Activated naive CD4-positive, alpha-beta T cell treated with anti-CD3 and anti-CD28 coated beads, Interleukin-2, amount 10 ng/mL, durations not matched to agents 7 days and 5 days (primary cell): Measurements from ENCODE around the gene MCF2L2.
A peak's percentile ranks its signal among the peaks of the same experiment; 100 is the strongest.
"Not testable (repeated sequence)": the region's sequence is repeated elsewhere in the genome, so short reads cannot be mapped to it uniquely, and the experiment has no call there.

Experiments
- CTCF ChIA-PET: fragments of 350-600 bp; sonication (Branson Sonifier 250); formaldehyde crosslinking; loops from one replicate; lab custom pipeline; 2021; ENCODE audit warnings: antibody characterized with exemption; lab: Charles Lee
- DNase-seq: peaks from one replicate; pipeline ENCODE4 v3.0.0-alpha.2; 2020
- H3K27ac Mint-ChIP-seq: one replicate; pipeline ENCODE4 v1.8.0; 2021; ENCODE audit warnings: mild to moderate bottlenecking, moderate library complexity, mixed read lengths
- H3K27me3 Mint-ChIP-seq: one replicate; pipeline ENCODE4 v1.8.0; 2021; ENCODE audit warnings: mild to moderate bottlenecking, mixed read lengths
- H3K36me3 Mint-ChIP-seq: one replicate; pipeline ENCODE4 v1.8.0; 2021; ENCODE audit warnings: mixed read lengths
- H3K4me1 Mint-ChIP-seq: one replicate; pipeline ENCODE4 v1.8.0; 2021; ENCODE audit warnings: mixed read lengths
- H3K4me3 Mint-ChIP-seq: one replicate; pipeline ENCODE4 v1.8.0; 2021; ENCODE audit warnings: mild to moderate bottlenecking, moderate library complexity, mixed read lengths
- H3K9me3 Mint-ChIP-seq: one replicate; pipeline ENCODE4 v1.8.0; 2021; ENCODE audit warnings: mixed read lengths

The MCF2L2 gene

DNA sequence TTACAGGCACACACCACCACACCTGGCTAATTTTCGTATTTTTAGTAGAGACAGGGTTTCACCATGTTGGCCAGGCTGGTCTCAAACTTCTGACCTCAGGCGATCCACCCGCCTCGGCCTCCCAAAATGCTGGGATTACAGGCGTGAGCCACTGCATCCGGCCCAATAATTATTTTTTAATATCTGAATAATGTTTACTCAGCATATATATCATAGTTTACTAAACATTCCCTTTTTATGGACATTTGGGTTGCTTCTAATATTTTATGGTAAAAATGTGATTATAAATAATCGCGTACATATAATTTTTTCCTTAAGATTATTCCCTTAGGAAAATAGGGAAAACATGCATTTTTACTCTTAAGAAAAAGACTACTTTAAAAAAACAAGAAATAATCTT is 198.2 kb downstream of the MCF2L2 start:
- H3K36me3 Mint-ChIP-seq, DNase-seq, H3K9me3 Mint-ChIP-seq, H3K4me1 Mint-ChIP-seq, H3K27ac Mint-ChIP-seq, H3K4me3 Mint-ChIP-seq, CTCF ChIA-PET, H3K27me3 Mint-ChIP-seq: not testable (repeated sequence)

DNA sequence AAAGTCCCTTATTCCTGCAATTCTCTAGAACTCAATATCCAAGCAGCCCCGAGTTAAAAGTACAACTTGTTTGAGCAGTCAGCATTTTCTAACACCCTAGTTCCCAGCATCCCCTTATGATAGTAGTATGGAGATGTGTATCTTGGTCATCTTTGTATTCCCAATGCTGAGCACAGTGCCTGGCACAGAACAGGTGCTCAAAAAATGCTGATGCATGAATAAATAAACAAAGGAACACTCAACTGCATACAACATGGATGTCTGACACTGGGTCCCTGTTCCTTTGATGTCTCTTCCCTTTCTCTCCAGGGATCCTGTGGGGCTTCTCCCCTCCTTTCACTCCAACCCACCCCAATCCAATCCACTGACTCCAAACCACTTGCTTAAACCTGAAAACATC is 199.2 kb downstream of the MCF2L2 start:
- Mint-ChIP-seq H3K9me3 (no peaks in the 10 kb centered on the region), H3K4me3 (no peak overlapping the region), H3K36me3 (no peaks in the 10 kb centered on the region), H3K4me1 (peaks cover 14% of the 10 kb centered on the region), H3K27me3 (no peaks in the 10 kb centered on the region), H3K27ac (no peak overlapping the region)
- CTCF ChIA-PET: no interaction called here
- no peak for DNase-seq

DNA sequence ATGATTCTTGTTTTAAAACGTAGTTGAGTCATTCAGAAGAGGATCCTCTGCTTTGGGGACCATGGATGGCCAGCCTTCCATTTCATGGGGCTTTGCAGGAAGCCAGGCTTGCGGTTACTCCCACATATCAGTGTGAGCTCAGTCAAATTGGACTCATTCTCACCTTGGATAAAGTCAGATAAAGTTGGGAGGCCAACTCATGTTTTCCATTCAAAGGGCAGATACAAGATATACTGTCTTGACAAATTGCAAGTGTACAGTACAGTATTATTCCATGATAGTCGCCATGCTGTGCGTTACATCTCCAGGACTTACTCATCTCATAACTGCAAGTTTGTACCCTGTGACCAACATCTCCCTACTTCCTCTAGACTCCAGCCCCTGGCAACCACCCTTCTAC is 200.8 kb downstream of the MCF2L2 start:
- H3K9me3 Mint-ChIP-seq: no peaks in the 10 kb centered on the region
- no peaks in the 10 kb centered on the region for H3K27me3 Mint-ChIP-seq
- no peak overlapping the region for H3K27ac Mint-ChIP-seq
- no peaks in the 10 kb centered on the region for H3K36me3 Mint-ChIP-seq
- CTCF ChIA-PET: no interaction called here
- no peak overlapping the region for H3K4me3 Mint-ChIP-seq
- peaks cover 15% of the 10 kb centered on the region for H3K4me1 Mint-ChIP-seq
- DNase-seq: no peak

DNA sequence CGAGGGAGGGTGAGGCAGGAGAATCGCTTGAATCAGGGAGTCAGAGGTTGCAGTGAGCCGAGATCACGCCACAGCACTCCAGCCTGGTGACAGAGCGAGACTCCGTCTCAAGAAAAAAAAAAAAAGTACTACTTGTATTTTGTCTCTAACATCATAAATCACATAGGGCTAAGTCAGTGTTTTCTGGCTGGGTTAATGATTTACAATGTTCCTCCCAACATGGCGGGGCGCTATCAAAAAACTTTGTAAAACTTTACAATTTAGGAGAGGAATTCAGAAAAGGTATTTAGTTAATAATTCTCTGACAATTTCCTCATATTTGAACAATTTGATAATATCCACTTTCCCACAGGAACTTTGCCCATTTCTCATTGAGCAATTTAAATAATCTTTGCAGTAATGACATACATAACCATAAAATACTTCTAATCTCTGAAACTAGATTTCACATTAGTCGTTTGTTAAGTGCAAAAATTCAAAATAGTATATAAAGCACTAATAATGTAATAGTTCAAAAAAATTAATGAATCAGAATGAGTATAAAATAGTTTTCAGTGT is 202.0 kb downstream of the MCF2L2 start:
- no peaks in the 10 kb centered on the region for H3K36me3 Mint-ChIP-seq
- peaks cover under 1% of the 10 kb centered on the region for H3K27me3 Mint-ChIP-seq
- no peaks in the 10 kb centered on the region for H3K9me3 Mint-ChIP-seq
- no peak overlapping the region for H3K27ac Mint-ChIP-seq
- no peak overlapping the region for H3K4me3 Mint-ChIP-seq
- no peak for DNase-seq
- peaks cover 15% of the 10 kb centered on the region for H3K4me1 Mint-ChIP-seq
- CTCF ChIA-PET: no interaction called here

DNA sequence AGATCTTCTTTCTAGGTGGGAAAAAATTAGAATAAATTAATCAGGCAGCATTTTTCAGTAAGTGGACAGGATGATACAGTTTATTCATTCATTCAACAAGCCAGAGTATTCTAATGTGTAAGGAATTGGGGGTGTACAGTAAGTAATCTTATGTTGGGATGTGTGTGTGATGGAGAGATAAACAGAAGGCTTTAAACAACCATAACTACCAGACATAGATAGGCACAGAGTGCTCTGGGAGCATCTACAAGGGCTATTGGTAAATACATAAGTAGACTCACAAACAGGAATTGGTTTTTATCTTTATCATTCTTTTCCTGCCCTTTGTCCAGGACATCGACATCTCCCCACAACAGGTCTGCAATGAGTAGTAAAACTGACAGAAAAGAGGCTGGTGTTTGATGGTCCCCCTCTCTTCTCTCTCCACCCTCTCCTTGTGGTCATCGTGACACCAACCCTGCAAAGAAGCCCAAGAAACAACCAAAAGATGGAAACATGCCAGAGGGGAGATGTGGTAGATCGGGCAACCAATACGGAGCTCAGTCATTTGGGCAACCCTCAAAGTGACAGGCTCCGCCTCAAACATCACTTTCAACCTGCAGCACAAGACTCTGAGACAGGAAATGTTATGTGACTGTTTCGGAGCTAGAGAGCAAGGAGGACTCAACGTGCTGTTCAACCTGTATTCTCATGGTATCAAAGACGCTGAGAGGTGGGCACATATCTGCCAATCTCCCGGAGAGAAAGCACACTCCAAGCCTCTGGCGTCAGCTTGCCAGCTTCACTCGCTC is 204.0 kb downstream of the MCF2L2 start:
- Mint-ChIP-seq H3K4me3 (peak overlapping the region; percentile 1), H3K4me1 (peaks cover 15% of the 10 kb centered on the region), H3K27me3 (peaks cover 3% of the 10 kb centered on the region), H3K36me3 (no peaks in the 10 kb centered on the region), H3K27ac (no peak overlapping the region), H3K9me3 (no peaks in the 10 kb centered on the region)
- peak; percentile 51 for DNase-seq
- CTCF ChIA-PET: interaction anchor here (0.8 kb wide), 1 partner anchor 40 kb away, joined by 4 read pairs; no protein-coding TSS in a partner anchor

DNA sequence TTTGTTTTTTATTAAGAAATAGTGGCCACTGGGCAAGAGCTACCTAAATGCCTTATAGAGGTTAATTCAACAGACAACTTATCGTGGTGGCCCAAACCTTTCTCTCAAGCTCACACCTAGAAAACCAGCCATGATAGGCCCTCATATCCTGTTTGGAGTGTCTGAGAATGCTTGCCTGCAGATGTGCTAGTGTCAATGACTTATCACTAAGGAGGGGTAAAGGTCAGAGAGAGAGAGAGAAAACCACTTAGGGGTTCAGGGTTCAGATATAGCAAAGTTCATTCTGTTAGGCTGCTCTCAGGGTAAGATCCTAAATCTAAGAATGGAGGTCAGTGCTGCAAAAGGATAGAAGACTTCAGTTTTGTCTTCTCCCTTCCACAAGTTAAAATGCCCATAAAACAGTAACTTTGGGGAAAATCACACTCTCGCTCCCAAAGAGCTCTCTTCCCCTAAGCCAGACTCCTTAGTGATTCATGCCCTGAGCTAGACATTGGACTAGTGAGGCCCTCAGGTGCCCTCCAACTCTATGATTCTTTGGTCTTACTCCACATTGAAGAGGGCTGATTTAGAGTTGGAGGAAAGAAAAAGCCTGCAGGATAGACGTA is 205.7 kb downstream of the MCF2L2 start:
- H3K27me3 Mint-ChIP-seq: peaks cover 3% of the 10 kb centered on the region
- CTCF ChIA-PET: no interaction called here
- H3K4me1 Mint-ChIP-seq: peaks cover 19% of the 10 kb centered on the region

DNA sequence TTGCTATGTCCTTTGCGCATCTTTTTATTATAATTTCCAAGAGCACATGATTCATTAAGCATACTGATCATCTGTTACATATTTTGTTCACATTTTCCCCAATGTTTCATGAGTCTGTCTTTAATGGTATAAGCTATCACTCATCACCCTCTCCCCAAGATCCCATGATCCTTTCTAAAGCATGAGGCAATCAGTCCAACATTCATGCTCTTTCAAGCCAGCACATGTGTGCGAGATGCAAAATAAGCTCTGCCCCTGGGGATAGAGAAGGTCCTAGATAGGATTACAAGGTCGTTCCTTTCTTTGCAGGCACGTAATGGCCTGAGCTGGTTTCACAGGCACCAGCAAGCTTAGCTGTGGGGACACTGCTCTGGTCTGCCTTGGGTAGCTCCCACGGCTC is 207.6 kb downstream of the MCF2L2 start:
- no peaks in the 10 kb centered on the region for H3K9me3 Mint-ChIP-seq
- CTCF ChIA-PET: no interaction called here
- H3K36me3 Mint-ChIP-seq: no peaks in the 10 kb centered on the region
- H3K4me1 Mint-ChIP-seq: peaks cover 19% of the 10 kb centered on the region
- no peak overlapping the region for H3K4me3 Mint-ChIP-seq
- no peak overlapping the region for H3K27ac Mint-ChIP-seq
- DNase-seq: no peak
- H3K27me3 Mint-ChIP-seq: peaks cover 7% of the 10 kb centered on the region

More for the DNA sequence above, 205.7 kb downstream of the MCF2L2 start:
- Mint-ChIP-seq H3K4me3 (no peak overlapping the region), H3K27ac (no peak overlapping the region), H3K36me3 (no peaks in the 10 kb centered on the region), H3K9me3 (no peaks in the 10 kb centered on the region)
- DNase-seq: no peak

DNA sequence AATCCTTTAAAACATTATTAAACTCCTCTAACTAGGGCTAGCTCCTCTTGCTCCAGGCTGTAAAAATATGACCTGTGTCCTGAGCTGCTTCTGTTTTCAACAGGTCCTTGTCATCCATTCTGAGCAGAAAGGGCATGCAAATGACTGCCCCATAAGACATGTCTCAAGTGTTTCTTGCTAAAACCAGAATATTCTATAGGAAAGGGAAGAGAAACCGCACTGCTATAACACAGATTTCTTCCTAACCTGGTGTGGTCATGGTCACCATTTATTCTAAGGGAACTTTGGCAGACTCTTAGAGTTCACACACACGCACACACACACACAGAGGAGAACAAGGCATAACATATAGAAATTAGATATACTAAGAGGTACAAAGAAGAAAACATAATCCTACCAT is 209.6 kb downstream of the MCF2L2 start:
- no peak for DNase-seq
- Mint-ChIP-seq H3K4me1 (peaks cover 5% of the 10 kb centered on the region), H3K4me3 (no peak overlapping the region), H3K9me3 (no peaks in the 10 kb centered on the region), H3K36me3 (no peaks in the 10 kb centered on the region), H3K27ac (no peak overlapping the region), H3K27me3 (peaks cover 7% of the 10 kb centered on the region)
- CTCF ChIA-PET: interaction anchor here (1.4 kb wide), 1 partner anchor 34 kb away, joined by 3 read pairs; no protein-coding TSS in a partner anchor

DNA sequence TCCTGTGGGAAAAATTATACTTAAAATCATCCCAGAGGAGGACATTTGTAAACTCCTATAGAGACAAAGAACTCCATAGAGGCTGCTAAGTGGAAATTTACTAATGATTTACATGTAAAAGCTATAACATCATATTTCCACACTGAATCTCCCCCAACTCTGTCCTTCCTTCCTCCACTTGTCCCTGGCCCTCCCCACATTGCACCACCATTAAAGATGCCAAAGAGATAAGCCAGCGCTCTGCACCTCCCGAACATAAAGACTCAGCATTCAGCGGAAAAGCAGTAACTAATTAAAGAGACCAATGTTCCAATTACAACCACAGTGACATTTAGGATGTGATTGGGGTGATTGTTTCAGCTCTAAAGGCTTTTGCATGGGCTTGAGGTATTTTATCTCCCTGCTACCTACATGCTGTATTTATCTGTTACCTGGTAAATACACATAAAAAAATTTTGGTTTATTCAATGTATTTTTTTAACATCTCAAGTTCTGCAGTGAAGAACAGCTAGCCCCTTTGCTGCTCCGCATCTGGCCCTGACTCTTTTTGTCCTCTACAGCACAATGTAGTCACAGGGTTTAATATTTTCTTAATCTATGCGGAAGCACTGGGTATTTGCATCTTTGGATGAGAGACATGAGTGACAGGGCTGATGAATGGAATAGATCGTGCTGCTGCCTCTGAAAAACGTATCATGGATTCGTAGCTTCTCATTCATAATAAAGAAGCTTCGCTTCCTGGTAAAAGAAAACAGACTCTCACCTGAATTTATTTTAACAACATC is 210.7 kb downstream of the MCF2L2 start:
- Mint-ChIP-seq H3K27me3 (peaks cover 7% of the 10 kb centered on the region), H3K9me3 (no peaks in the 10 kb centered on the region), H3K27ac (no peak overlapping the region), H3K36me3 (no peaks in the 10 kb centered on the region), H3K4me1 (peaks cover 4% of the 10 kb centered on the region), H3K4me3 (no peak overlapping the region)
- CTCF ChIA-PET: interaction anchor here (1.4 kb wide), 1 partner anchor 33 kb away, joined by 3 read pairs; no protein-coding TSS in a partner anchor
- DNase-seq: no peak

DNA sequence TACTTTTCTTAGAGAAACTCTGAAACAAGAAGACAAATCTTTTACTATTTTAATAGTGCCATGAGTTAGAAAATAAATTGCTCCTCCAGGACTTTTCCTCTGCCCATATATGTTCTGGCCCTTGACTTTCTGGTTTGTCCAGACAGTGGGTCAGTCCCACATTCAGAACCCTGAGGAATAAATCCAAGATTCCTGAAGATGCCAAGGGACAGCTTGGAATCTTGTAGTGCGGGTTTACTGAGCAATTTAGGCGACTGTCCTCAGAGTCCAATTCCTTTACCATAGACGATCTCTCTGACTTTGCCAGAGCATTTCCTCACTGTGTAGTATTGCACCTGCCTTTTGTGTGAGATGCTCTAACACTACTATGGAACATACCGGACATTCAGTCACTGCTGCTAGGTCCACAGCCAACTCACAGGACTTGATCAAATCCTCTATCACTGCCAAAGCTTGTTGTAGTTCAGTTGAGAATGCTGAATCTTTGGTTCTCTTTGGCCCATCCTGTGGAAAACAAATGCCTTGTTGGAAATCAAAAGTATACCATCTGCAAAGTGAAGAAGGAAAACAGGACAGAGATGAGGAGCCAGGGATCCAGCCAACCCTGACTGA is 212.7 kb downstream of the MCF2L2 start:
- Mint-ChIP-seq H3K27ac (no peak overlapping the region), H3K9me3 (peaks cover 2% of the 10 kb centered on the region), H3K36me3 (no peaks in the 10 kb centered on the region), H3K4me1 (peaks cover 7% of the 10 kb centered on the region), H3K4me3 (no peak overlapping the region), H3K27me3 (peaks cover 7% of the 10 kb centered on the region)
- CTCF ChIA-PET: no interaction called here
- no peak for DNase-seq

DNA sequence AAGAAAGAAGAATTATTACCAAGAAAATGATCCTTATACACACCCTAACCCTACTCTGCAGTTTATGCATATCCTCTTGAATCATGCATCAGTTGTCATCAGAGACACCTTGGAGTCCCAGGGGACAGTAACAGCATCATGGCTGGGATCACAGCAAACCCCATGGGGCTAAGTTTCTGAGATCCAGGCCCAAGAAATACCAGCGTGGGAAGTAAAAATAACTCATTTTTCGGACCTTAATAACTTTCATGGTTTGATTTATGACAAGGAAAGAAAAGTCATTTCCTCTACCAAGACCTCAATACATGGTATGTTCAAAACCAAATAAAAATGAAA is 214.2 kb downstream of the MCF2L2 start:
- Mint-ChIP-seq H3K27me3 (peaks cover 7% of the 10 kb centered on the region), H3K4me1 (peaks cover 7% of the 10 kb centered on the region), H3K36me3 (no peaks in the 10 kb centered on the region), H3K9me3 (peaks cover 2% of the 10 kb centered on the region), H3K27ac (no peak overlapping the region), H3K4me3 (no peak overlapping the region)
- CTCF ChIA-PET: interaction anchor here (0.9 kb wide), 1 partner anchor 168 kb away, joined by 3 read pairs; no protein-coding TSS in a partner anchor
- no peak for DNase-seq

DNA sequence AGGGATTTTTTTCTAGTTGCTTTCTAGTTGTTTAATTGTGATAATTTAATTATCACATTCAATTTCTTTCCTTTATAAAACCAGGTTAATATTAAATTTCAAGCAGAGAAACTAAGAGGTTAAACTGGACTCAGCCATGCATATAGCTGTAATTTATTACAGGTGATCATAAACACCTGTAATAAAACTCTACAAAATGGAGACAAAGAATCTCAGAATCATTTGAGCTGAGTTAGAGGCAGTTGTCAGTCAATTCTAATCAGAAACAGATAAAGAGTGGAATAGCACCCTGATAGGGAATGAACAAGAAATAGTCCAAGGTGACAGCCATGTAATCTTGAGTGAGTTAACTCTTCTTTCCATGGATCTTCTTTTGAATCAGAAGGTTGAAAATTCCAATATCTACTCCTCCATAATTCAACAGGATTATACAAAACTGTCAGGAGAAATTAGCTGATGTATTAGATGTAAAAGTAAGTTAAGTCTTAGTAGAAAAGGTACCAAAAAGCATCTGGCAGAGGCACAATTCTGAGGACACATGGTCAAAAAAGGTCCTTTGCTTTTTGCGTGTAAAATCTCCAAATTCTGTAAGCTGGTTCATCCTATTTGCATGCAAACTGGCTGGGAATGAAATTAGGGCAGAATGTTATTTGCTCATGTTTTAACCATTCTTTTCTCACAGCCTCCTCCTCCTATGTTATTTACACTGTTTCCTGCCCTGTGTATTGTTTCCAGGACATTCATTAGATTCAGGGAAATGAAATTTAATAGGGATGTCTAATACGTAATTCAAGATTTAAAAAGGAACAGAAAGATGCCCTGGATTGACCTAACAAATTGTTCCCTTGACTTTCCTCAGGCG is 214.8 kb downstream of the MCF2L2 start:
- Mint-ChIP-seq H3K27ac (no peak overlapping the region), H3K36me3 (no peaks in the 10 kb centered on the region)

DNA sequence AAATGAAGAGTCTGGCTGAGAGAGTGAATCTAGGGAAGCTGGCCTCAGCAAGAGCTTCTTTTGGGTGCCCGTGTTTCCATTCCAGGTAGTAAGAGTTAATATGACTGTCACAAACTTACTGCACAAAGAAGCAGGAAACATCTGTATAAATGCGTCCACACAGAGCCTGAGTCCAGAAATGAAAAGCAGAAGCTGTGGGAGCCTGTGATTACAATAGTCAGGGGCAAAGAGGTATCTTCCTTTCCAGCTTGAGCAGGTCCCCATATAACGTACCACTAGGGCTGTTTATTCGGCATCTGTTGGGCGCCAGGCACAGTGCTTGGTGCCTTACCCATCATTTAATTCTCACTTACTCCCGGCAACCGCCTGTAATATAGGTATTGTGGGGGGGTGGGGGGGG is 215.9 kb downstream of the MCF2L2 start:
- CTCF ChIA-PET: no interaction called here
- Mint-ChIP-seq H3K9me3 (peaks cover 11% of the 10 kb centered on the region), H3K36me3 (no peaks in the 10 kb centered on the region), H3K4me1 (peaks cover 3% of the 10 kb centered on the region), H3K27me3 (peaks cover 5% of the 10 kb centered on the region), H3K27ac (no peak overlapping the region), H3K4me3 (no peak overlapping the region)
- DNase-seq: no peak

More for the DNA sequence above, 214.8 kb downstream of the MCF2L2 start:
- Mint-ChIP-seq H3K9me3 (peaks cover 2% of the 10 kb centered on the region), H3K4me3 (no peak overlapping the region), H3K27me3 (peaks cover 7% of the 10 kb centered on the region), H3K4me1 (peaks cover 4% of the 10 kb centered on the region)
- CTCF ChIA-PET: interaction anchor here (0.9 kb wide), 1 partner anchor 168 kb away, joined by 3 read pairs; no protein-coding TSS in a partner anchor
- no peak for DNase-seq
